Measurements from ENCODE around the gene KIAA2012. TPM values are rescaled to one million over a fixed set of nuclear protein-coding genes. Genes with fewer than 3 reads are reported as not detected.
A peak's percentile ranks its signal among the peaks of the same experiment; 100 is the strongest.
"Not testable (repeated sequence)": the region's sequence is repeated elsewhere in the genome, so short reads cannot be mapped to it uniquely, and the experiment has no call there.

KIAA2012 gene
- total RNA-seq, 1 donor from 2014 or later, result not detected

- no peak overlapping the region for H3K4me3 Mint-ChIP-seq (ENCODE audit: low read depth)
- DNase-seq (ENCODE audit: low spot score, unreplicated experiment), result no peak
- H3K9me3 Mint-ChIP-seq (ENCODE audit: low read depth), result no peaks in the 10 kb centered on the region
- no peak for TF ChIP-seq CTCF (IDR thresholded peaks at IDR 0.05; ENCODE audit: unreplicated experiment)
- peaks cover 16% of the 10 kb centered on the region for H3K4me1 Mint-ChIP-seq (ENCODE audit: low read depth)
- H3K27ac Mint-ChIP-seq, result peak overlapping the region; percentile 77
- H3K36me3 Mint-ChIP-seq (ENCODE audit: insufficient read depth), result no peaks in the 10 kb centered on the region
- no peaks in the 10 kb centered on the region for H3K27me3 Mint-ChIP-seq
These were observed 62.2 kb downstream of the KIAA2012 start for GRCh38 chr2:202135091-202135874.

- not testable (repeated sequence) for H3K9me3 Mint-ChIP-seq (ENCODE audit: low read depth); DNase-seq (ENCODE audit: low spot score, unreplicated experiment); H3K27me3 Mint-ChIP-seq; H3K4me3 Mint-ChIP-seq (ENCODE audit: low read depth); H3K36me3 Mint-ChIP-seq (ENCODE audit: insufficient read depth)
- H3K27ac Mint-ChIP-seq, result peak overlapping the region; percentile 62
- H3K4me1 Mint-ChIP-seq (ENCODE audit: low read depth), result peaks cover 21% of the 10 kb centered on the region
These were observed 63.0 kb downstream of the KIAA2012 start for GRCh38 chr2:202136039-202136438.

GRCh38 chr2:202136526-202136925 lies 63.5 kb downstream of the KIAA2012 start:
- Mint-ChIP-seq H3K27me3 (no peaks in the 10 kb centered on the region), H3K36me3 (ENCODE audit: insufficient read depth) (no peaks in the 10 kb centered on the region), H3K9me3 (ENCODE audit: low read depth) (no peaks in the 10 kb centered on the region), H3K27ac (no peak overlapping the region), H3K4me1 (ENCODE audit: low read depth) (peaks cover 26% of the 10 kb centered on the region), H3K4me3 (ENCODE audit: low read depth) (no peak overlapping the region)
- TF ChIP-seq CTCF (IDR thresholded peaks at IDR 0.05; ENCODE audit: unreplicated experiment), result no peak
- no peak for DNase-seq (ENCODE audit: low spot score, unreplicated experiment)

- Mint-ChIP-seq H3K27ac (peak overlapping the region; percentile 51), H3K4me1 (ENCODE audit: low read depth) (peaks cover 30% of the 10 kb centered on the region), H3K4me3 (ENCODE audit: low read depth) (no peak overlapping the region), H3K36me3 (ENCODE audit: insufficient read depth) (no peaks in the 10 kb centered on the region), H3K9me3 (ENCODE audit: low read depth) (no peaks in the 10 kb centered on the region), H3K27me3 (no peaks in the 10 kb centered on the region)
- no peak for DNase-seq (ENCODE audit: low spot score, unreplicated experiment)
- no peak for TF ChIP-seq CTCF (IDR thresholded peaks at IDR 0.05; ENCODE audit: unreplicated experiment)
These were observed 67.6 kb downstream of the KIAA2012 start for GRCh38 chr2:202140522-202141252.

GRCh38 chr2:202141329-202141947 lies 68.4 kb downstream of the KIAA2012 start:
- Mint-ChIP-seq H3K27me3 (no peaks in the 10 kb centered on the region), H3K4me1 (ENCODE audit: low read depth) (peaks cover 27% of the 10 kb centered on the region), H3K4me3 (ENCODE audit: low read depth) (no peak overlapping the region), H3K27ac (peak overlapping the region; percentile 51), H3K9me3 (ENCODE audit: low read depth) (no peaks in the 10 kb centered on the region), H3K36me3 (ENCODE audit: insufficient read depth) (no peaks in the 10 kb centered on the region)
- TF ChIP-seq CTCF (IDR thresholded peaks at IDR 0.05; ENCODE audit: unreplicated experiment), result no peak
- DNase-seq (ENCODE audit: low spot score, unreplicated experiment), result no peak
